Keratinocyte (primary cell): ENCODE results near the gene NCBP1.

Source experiments
- EZH2 ChIP-seq: IDR thresholded peaks from one replicate; pipeline ENCODE4 v1.6.1; 2012; ENCODE audit warnings: inconsistent platforms, mild to moderate bottlenecking, low read length, moderate library complexity
- TF ChIP-seq, protein P1 (sequence below), 3 experiments: IDR thresholded peaks in 1 of 3; conservative IDR thresholded peaks in 1 of 3; optimal IDR thresholded peaks in 1 of 3; 2 replicates in 2 of 3; 3 replicates in 1 of 3; pipeline versions ENCODE3 to v1.5.1; 2011; ENCODE audit warnings: low read length in 3 of 3, mild to moderate bottlenecking in 3 of 3, moderate library complexity in 2 of 3, control low read depth in 1 of 3, inconsistent platforms in 1 of 3; ENCODE audit not compliant: insufficient read depth in 2 of 3; ENCODE audit errors: extremely low read depth in 1 of 3

DNA sequence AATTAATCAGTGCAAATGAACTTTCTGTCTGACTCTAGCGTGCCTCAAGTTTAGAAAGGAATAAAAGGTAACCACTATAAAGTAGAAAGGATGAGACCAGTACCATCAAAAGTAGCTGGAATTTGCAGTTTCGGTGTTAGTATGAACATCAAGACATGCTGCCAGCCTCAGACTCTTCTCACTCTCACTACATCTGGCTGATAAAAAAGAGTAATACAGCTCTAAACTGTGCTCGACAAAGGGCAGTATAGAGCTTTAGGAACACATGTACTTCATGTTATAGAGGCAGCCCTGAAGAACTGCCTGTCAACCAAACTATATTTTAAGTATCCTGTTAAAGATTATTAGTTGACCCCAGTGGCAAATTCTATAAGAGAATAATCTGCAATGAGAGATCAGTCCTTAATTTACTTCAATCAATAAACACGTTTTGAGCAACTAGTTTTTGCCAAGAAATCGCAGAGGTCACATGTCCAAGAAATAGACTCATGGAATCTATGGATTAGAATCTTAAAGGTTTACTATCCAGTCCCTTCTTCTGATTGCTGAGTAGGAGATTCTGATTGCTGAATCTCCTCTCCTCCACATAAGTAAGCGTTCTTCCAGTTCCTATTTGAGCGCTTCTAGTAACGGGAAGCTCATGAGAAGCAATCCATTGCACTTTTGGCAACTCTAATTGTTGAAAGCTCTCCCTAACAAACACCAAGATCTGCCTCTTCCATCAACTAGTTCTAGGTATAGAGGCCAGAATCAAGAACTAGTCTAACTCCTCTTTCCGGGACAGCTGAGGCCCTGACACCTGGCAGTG, 62.6 kb downstream of the NCBP1 start:
- TF ChIP-seq, protein P1, sequence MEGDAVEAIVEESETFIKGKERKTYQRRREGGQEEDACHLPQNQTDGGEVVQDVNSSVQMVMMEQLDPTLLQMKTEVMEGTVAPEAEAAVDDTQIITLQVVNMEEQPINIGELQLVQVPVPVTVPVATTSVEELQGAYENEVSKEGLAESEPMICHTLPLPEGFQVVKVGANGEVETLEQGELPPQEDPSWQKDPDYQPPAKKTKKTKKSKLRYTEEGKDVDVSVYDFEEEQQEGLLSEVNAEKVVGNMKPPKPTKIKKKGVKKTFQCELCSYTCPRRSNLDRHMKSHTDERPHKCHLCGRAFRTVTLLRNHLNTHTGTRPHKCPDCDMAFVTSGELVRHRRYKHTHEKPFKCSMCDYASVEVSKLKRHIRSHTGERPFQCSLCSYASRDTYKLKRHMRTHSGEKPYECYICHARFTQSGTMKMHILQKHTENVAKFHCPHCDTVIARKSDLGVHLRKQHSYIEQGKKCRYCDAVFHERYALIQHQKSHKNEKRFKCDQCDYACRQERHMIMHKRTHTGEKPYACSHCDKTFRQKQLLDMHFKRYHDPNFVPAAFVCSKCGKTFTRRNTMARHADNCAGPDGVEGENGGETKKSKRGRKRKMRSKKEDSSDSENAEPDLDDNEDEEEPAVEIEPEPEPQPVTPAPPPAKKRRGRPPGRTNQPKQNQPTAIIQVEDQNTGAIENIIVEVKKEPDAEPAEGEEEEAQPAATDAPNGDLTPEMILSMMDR (optimal IDR thresholded peaks at IDR 0.05 in 1 of 3, IDR thresholded peaks at IDR 0.05 in 1 of 3, conservative IDR thresholded peaks at IDR 0.05 in 1 of 3; ENCODE audit: extremely low read depth in 1 of 3, insufficient read depth in 2 of 3, low read length in 3 of 3): no peak
- no peak for TF ChIP-seq EZH2
